PC-9 (cell line): Measurements from ENCODE around the gene CC2D1A.

Experiments used
- EZH2 ChIP-seq: fragments of 200-600 bp; sonication (generic); IDR thresholded peaks from 2 replicates; pipeline ENCODE4 v1.8.0; 2017; ENCODE audit warnings: antibody characterized with exemption, low read depth
- TF ChIP-seq, protein P1 (sequence below): fragments of 200-600 bp; sonication (generic); conservative IDR thresholded peaks from 2 replicates; pipeline ENCODE4 v1.6.1; 2017; ENCODE audit warnings: mixed run types, antibody characterized with exemption, mild to moderate bottlenecking, moderate library complexity

DNA sequence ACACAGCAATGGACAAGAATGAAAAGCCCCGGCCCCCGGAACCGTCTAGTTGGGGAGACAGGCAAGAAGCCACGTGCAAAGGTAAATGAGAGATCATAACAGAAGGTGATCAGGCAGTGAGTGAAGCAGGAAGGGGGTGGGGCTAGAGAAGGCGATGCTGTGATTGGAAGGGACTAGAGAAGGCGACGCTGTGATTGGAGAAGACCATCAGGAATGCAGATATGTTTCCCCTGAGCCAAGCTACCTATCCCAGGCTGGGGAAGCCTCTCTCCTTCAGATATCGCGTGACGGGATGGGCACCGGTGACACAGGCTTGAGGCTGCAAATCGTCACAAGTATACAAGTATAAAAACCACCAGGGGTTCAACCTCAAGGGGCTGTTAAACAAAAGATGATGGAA is 68.1 kb downstream of the CC2D1A start:
- TF ChIP-seq, protein P1, sequence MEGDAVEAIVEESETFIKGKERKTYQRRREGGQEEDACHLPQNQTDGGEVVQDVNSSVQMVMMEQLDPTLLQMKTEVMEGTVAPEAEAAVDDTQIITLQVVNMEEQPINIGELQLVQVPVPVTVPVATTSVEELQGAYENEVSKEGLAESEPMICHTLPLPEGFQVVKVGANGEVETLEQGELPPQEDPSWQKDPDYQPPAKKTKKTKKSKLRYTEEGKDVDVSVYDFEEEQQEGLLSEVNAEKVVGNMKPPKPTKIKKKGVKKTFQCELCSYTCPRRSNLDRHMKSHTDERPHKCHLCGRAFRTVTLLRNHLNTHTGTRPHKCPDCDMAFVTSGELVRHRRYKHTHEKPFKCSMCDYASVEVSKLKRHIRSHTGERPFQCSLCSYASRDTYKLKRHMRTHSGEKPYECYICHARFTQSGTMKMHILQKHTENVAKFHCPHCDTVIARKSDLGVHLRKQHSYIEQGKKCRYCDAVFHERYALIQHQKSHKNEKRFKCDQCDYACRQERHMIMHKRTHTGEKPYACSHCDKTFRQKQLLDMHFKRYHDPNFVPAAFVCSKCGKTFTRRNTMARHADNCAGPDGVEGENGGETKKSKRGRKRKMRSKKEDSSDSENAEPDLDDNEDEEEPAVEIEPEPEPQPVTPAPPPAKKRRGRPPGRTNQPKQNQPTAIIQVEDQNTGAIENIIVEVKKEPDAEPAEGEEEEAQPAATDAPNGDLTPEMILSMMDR = no peak
- TF ChIP-seq EZH2 = no peak
